Stimulated activated CD8-positive, alpha-beta memory T cell treated with anti-CD3 and anti-CD28 coated beads, Interleukin-4, amount 100 ng/mL, for 4 hours (primary cell): Measurements from ENCODE around the gene MRPS15.

Source experiments
- DNase-seq, 2 donors: peaks; one replicate each; pipeline ENCODE4 v3.0.0-alpha.2; 2020; ENCODE audit warnings: low read depth in 2 of 2, low spot score in 1 of 2

MRPS15 gene

GRCh38 chr1:36463463-36463802, 751 bp downstream of the MRPS15 start:
- DNase-seq = no peak

GRCh38 chr1:36458910-36459309, 5.3 kb downstream of the MRPS15 start:
- no peak for DNase-seq

DNA sequence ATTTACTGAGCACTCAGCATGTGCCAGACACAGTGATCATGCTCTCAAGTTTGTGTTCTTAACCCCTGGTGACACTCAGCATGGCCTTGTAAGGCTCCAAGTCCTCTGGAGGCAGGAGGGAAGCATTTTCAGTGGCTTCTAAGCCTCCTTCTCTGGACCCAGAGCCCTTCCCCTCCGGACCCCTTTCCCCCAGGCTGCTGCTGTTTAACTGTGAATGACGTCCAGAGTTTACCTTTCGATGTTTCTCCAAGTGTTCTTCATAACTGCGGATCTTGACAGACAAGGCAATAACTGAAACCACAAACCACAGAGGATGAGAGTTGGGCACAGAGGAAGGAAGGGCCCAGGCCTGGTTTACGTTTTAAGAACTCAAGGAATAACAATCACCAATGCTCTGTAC, 6.5 kb downstream of the MRPS15 start:
- DNase-seq = no peak

- DNase-seq = no peak
Observed at GRCh38 chr1:36456391-36456928, 7.7 kb downstream of the MRPS15 start.

GRCh38 chr1:36455386-36455785, 8.8 kb downstream of the MRPS15 start:
- no peak for DNase-seq

DNA sequence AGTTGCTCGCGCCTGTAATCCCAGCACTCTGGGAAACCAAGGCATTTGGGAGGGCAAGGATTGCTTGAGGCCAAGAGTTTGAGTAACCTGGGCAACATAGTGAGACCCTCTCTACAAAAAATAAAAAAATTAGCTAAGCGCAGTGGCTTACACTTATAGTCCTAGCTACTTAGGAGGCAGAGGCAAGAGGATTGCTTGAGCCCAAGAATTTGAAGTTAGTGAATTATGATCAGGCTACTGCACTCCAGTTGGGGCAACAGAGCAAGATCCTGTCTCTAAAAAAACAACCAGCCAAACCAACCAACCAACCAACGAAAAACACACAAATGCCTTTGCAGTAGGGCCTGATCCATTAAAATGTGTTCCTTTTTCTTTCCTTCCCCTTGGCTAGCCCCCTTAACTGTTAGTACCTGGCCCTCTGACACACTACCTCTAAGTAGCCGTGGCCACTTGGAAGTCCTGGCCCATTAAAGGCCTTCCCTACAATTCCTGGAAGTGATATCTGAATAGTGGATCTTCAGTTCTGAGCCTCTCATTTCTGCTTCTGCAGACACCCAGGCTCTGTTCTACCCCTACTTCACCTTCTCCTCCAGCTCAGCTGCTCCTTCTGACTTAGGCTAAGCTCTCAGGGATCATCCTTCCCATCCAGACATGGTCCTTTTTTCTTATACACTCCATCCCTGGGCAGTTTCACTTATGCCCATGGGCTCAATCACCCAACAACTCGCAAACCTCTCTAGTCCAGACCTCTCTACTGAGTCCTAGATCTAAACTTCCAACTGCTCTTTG, 10.4 kb downstream of the MRPS15 start:
- DNase-seq = no peak

DNA sequence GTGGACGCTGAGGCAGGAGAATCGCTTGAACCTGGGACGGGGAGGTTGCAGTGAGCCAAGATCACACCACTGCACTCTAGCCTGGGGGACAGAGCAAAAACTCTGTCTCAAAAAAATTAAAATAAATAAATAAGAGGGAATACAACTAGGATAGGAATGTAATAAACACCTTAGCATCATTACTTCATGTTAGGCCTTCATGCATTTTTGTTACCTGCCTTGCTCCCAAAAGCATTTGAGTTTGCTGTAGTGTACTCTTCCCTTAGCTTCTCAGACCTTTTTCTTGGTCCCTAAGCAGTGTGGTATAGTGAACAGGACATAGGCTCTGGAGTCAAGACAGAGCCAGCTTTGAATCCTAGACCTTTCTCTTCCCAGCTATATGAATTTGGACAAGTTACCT, 11.1 kb downstream of the MRPS15 start:
- no peak for DNase-seq

DNA sequence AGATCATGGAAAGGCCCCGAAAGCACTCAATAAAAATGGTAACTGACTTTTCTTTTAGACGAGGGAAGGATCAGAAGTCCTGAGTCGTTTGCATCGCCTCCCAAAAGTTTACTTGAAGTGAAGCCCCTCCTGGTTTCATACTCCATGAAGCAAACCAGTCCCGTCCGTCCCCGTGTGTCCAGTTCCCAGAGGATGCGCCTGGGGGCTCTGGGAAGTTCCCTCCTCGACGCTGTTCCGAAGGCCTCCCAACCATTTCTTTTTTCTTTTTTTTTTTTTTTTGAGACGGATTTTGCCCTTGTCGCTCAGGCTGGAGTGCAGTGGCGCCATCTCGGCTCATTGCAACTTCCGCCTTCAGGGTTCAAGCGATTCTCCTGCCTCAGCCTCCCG, 13.3 kb downstream of the MRPS15 start:
- no peak for DNase-seq

- DNase-seq = peak; percentile 58 to 75
Observed at GRCh38 chr1:36450270-36450918, 13.8 kb downstream of the MRPS15 start, which contains the start of gene OSCP1. OSCP1 (minus strand) TSS chr1:36450451; CDS start chr1:36450369, 82 bp downstream.

- DNase-seq = no peak
Observed at GRCh38 chr1:36448530-36449056, 15.6 kb downstream of the MRPS15 start.

- no peak for DNase-seq
Observed at GRCh38 chr1:36447450-36447849, 16.7 kb downstream of the MRPS15 start.

DNA sequence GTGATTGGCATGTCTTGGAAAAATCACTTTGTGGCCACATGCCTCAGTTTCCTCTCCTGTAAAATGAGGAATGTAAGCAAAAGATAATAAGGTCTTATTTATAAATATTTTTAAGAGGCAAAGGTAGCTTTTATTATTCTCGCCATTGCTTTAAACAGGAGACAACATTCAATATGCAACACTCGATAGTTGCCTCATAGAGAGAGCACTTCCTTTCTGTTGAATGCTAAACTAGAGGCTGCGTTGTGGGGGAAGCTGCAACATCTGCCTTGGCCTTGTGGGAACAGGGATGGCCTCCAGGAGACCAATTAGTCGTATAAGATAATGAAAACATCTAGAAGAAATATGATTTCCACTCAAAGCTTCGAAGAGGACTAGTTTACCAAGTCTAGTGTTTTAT, 17.4 kb downstream of the MRPS15 start:
- DNase-seq = no peak

- no peak for DNase-seq
Observed at GRCh38 chr1:36446271-36446670, 17.9 kb downstream of the MRPS15 start.

DNA sequence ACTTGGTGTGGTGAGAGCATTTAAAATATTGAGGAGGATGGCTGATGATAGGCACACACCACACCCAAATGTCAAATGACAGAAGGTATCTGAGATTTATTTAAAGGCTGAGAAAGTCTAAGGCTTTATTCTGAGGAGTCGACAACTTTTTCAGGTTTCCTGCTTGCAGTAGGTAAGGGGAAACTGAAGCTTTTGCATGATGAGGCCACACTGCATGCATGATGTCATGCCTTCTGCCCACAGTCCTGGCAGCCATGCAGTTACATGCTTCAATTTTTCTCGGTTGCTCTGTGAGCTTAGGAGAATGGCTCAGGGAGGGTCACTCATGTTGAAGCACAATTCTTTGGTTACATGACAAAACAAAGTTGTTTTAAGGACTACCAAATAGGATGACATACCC, 20.9 kb downstream of the MRPS15 start:
- DNase-seq = no peak

- no peak for DNase-seq
Observed at GRCh38 chr1:36442337-36442736, 21.8 kb downstream of the MRPS15 start.

DNA sequence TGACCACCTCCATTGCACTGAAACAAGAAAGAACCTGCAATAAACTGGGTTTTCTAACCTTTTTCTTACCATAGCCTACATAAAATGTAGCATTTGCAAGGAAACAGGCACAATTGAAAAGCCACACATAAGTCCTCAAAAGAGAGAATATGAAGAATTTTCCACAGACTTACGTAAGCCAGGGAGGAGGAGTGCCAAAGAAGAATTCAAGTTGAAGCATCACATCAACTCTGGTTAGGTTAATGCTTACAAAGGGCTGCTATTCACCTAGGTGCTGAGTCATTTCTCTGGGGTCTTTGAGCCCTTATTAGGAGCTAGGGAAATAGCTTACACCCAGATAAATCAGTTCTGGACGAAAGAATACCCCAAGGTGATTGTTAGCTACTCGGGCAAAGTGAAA, 23.5 kb downstream of the MRPS15 start:
- no peak for DNase-seq

- DNase-seq = no peak
Observed at GRCh38 chr1:36440044-36440443, 24.1 kb downstream of the MRPS15 start.

- no peak for DNase-seq
Observed at GRCh38 chr1:36438715-36439114, 25.5 kb downstream of the MRPS15 start.

- no peak for DNase-seq
Observed at GRCh38 chr1:36436821-36437220, 27.4 kb downstream of the MRPS15 start.

DNA sequence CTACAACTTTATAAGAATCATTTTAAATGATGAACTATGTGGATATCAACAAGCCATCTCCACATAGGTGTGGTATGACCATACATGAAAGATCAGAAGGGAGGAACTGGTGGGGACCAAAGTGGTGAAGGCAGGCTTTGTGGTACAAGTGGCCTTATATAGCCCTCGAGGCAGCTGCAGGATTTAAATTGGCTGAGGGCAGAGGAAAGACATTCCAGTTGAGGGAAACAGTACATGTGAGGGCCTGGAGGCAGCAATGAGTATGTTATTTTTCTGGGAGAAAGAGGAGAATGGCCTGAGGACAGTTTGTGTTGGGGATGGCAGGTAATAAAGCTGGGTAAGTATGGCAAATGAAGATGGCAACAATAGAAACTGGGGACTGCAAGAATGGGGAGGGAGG, 31.1 kb downstream of the MRPS15 start:
- DNase-seq = no peak

GRCh38 chr1:36432616-36433015, 31.6 kb downstream of the MRPS15 start:
- no peak for DNase-seq

DNA sequence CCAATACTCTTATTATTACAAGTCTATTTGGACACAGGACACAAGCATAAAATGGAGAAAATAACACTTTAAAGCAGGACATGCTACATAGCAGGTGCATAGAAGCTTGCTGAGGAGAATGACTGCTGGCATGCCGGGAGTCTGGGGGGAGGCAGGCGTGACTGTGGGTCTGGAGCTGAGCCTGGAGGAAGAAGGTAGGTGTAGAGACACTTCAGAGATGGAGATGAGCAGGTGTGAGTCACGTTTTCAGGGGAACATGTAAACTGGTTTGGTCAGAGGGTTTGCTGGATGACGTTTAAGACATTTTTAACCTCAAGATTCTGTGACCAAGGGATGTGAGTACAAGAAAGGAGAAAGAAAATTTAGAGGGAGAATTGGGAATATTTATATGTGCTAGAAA, 38.4 kb downstream of the MRPS15 start:
- no peak for DNase-seq
